Measurements from ENCODE around the gene TMEM168. TPM values are rescaled to one million over a fixed set of nuclear protein-coding genes. Genes with fewer than 3 reads are reported as not detected.

TMEM168 gene
- total RNA-seq, 1 donor from 2014 or later = 29.4 TPM

DNA sequence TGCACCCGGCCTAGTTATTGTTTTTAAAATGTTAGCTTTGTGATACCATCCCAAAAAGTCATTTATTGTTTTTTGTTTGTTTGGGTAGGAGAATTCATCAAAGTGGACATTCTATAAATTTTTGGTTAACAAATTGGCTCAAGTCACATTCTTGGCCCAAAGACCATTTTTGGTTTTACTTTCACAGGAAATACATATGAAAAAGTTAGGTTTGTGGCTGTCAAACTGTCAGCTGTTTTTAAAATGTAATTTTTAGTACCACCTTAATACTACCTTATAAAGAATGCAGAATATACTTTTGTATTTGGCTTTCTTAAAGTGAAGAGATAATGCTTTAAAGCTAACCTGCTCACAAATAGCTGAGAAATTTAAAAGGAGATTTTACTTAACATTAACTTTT, 25.1 kb downstream of the TMEM168 start:
- TF ChIP-seq EZH2 (IDR thresholded peaks at IDR 0.05) (no peak), EZH2phosphoT487 (IDR thresholded peaks at IDR 0.05) (no peak)
- TF ChIP-seq, protein P1, sequence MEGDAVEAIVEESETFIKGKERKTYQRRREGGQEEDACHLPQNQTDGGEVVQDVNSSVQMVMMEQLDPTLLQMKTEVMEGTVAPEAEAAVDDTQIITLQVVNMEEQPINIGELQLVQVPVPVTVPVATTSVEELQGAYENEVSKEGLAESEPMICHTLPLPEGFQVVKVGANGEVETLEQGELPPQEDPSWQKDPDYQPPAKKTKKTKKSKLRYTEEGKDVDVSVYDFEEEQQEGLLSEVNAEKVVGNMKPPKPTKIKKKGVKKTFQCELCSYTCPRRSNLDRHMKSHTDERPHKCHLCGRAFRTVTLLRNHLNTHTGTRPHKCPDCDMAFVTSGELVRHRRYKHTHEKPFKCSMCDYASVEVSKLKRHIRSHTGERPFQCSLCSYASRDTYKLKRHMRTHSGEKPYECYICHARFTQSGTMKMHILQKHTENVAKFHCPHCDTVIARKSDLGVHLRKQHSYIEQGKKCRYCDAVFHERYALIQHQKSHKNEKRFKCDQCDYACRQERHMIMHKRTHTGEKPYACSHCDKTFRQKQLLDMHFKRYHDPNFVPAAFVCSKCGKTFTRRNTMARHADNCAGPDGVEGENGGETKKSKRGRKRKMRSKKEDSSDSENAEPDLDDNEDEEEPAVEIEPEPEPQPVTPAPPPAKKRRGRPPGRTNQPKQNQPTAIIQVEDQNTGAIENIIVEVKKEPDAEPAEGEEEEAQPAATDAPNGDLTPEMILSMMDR (IDR thresholded peaks at IDR 0.05) = no peak
- Histone ChIP-seq H3F3A (ENCODE audit: low read depth) (no peaks in the 10 kb centered on the region), H3K9ac (no peak overlapping the region), H3K4me1 (no peaks in the 10 kb centered on the region), H3K79me2 (ENCODE audit: low read depth) (no peaks in the 10 kb centered on the region), H3K36me3 (no peaks in the 10 kb centered on the region), H2AFZ (replicated peaks) (no peak overlapping the region), H3K27me3 (no peaks in the 10 kb centered on the region), H3K4me3 (no peak overlapping the region), H3K27ac (no peak overlapping the region), H4K20me1 (ENCODE audit: low read depth) (no peaks in the 10 kb centered on the region), H3K4me2 (no peak overlapping the region), H3K9me3 (ENCODE audit: low read depth) (no peaks in the 10 kb centered on the region)
- H3K4me3 Mint-ChIP-seq = no peak overlapping the region
- H3K4me1 Mint-ChIP-seq = no peaks in the 10 kb centered on the region
- H3K9me3 Mint-ChIP-seq = no peaks in the 10 kb centered on the region
- DNase-seq (ENCODE audit: low spot score) = no peak
- peaks cover 4% of the 10 kb centered on the region for H3K36me3 Mint-ChIP-seq
- H3K27me3 Mint-ChIP-seq (ENCODE audit: insufficient read depth, low read depth) = no peaks in the 10 kb centered on the region
- no peak overlapping the region for H3K27ac Mint-ChIP-seq

DNA sequence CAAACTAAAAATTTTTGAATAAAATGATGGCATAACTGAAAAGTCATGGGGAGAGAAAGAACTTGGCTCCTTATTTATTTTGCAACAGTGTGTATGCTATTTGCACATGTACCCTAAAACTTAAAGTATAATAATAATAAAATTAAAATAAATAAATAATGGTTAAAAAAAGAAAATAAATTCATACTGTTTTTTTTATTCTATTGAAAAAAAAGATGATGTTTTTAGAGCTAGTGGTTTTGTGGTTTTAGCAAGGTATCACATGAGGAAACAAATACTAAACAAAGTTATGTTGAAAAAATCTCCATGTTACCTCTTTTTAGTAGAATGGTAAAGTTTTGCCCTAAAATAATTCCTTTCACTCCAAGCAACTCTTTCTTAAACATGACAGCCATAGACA, 26.2 kb downstream of the TMEM168 start:
- no peaks in the 10 kb centered on the region for H3K79me2 ChIP-seq (ENCODE audit: low read depth)
- H3K36me3 ChIP-seq = no peaks in the 10 kb centered on the region
- no peak overlapping the region for H3K4me3 ChIP-seq
- no peak overlapping the region for H3K27ac ChIP-seq
- Mint-ChIP-seq H3K27me3 (ENCODE audit: insufficient read depth, low read depth) (no peaks in the 10 kb centered on the region), H3K36me3 (peaks cover 4% of the 10 kb centered on the region), H3K4me1 (no peaks in the 10 kb centered on the region), H3K9me3 (no peaks in the 10 kb centered on the region), H3K27ac (no peak overlapping the region), H3K4me3 (no peak overlapping the region)
- no peaks in the 10 kb centered on the region for H3K9me3 ChIP-seq (ENCODE audit: low read depth)
- no peak overlapping the region for H3K9ac ChIP-seq
- H2AFZ ChIP-seq (replicated peaks) = no peak overlapping the region
- no peaks in the 10 kb centered on the region for H4K20me1 ChIP-seq (ENCODE audit: low read depth)
- H3F3A ChIP-seq (ENCODE audit: low read depth) = no peaks in the 10 kb centered on the region
- H3K4me1 ChIP-seq = no peaks in the 10 kb centered on the region
- no peak overlapping the region for H3K4me2 ChIP-seq
- TF ChIP-seq EZH2 (IDR thresholded peaks at IDR 0.05) (no peak), EZH2phosphoT487 (IDR thresholded peaks at IDR 0.05) (no peak)
- TF ChIP-seq, protein P1 (IDR thresholded peaks at IDR 0.05) = no peak
- no peaks in the 10 kb centered on the region for H3K27me3 ChIP-seq
- no peak for DNase-seq (ENCODE audit: low spot score)

DNA sequence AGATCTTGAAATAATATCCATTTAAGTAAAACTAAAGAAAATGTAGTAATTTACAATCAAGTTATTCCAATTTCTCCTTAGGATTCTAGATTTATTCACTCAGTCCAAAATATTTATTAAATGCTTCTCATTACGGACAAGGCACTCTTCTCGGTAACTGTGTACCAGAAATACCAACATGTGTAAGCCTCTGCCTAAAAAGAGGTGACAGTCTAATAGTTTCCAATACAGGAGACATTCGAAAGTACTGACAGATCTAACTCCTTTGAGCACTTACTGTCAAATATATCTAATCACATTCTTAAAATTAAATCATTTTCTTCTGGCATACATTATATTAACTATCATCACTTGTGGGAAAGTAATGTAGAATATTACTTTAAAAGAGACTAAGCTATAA, 26.9 kb downstream of the TMEM168 start:
- TF ChIP-seq, protein P1 (IDR thresholded peaks at IDR 0.05) = no peak
- no peak for TF ChIP-seq EZH2 (IDR thresholded peaks at IDR 0.05)
- no peak for TF ChIP-seq EZH2phosphoT487 (IDR thresholded peaks at IDR 0.05)
- DNase-seq (ENCODE audit: low spot score) = no peak
- Mint-ChIP-seq H3K36me3 (peaks cover 4% of the 10 kb centered on the region), H3K9me3 (no peaks in the 10 kb centered on the region), H3K4me1 (no peaks in the 10 kb centered on the region), H3K27me3 (ENCODE audit: insufficient read depth, low read depth) (no peaks in the 10 kb centered on the region), H3K4me3 (no peak overlapping the region), H3K27ac (no peak overlapping the region)
- Histone ChIP-seq H3K4me2 (no peak overlapping the region), H3F3A (ENCODE audit: low read depth) (no peaks in the 10 kb centered on the region), H3K27ac (no peak overlapping the region), H3K36me3 (no peaks in the 10 kb centered on the region), H4K20me1 (ENCODE audit: low read depth) (no peaks in the 10 kb centered on the region), H3K4me1 (no peaks in the 10 kb centered on the region), H3K9ac (no peak overlapping the region), H3K27me3 (no peaks in the 10 kb centered on the region), H3K4me3 (no peak overlapping the region), H3K9me3 (ENCODE audit: low read depth) (no peaks in the 10 kb centered on the region), H3K79me2 (ENCODE audit: low read depth) (no peaks in the 10 kb centered on the region), H2AFZ (replicated peaks) (no peak overlapping the region)
